ENCODE data around the gene GNA12.
A peak's percentile ranks its signal among the peaks of the same experiment; 100 is the strongest.
"Not testable (repeated sequence)": the region's sequence is repeated elsewhere in the genome, so short reads cannot be mapped to it uniquely, and the experiment has no call there.

The GNA12 gene

GRCh38 chr7:2864204-2864985 lies 20.3 kb upstream of the GNA12 start:
- no peak for DNase-seq

GRCh38 chr7:2863461-2864066 lies 19.5 kb upstream of the GNA12 start:
- peak; percentile 93 to 97 (median 96) for DNase-seq

- DNase-seq: no peak
These were observed 18.8 kb upstream of the GNA12 start for GRCh38 chr7:2862831-2863361.

- DNase-seq: no peak
These were observed 17.4 kb upstream of the GNA12 start for GRCh38 chr7:2861509-2861908.

- DNase-seq: no peak
These were observed 16.6 kb upstream of the GNA12 start for GRCh38 chr7:2860627-2861133.

GRCh38 chr7:2859952-2860351 lies 15.8 kb upstream of the GNA12 start:
- no peak for DNase-seq

- DNase-seq: no peak
These were observed 14.5 kb upstream of the GNA12 start for GRCh38 chr7:2858621-2859020.

GRCh38 chr7:2856388-2857169 lies 12.5 kb upstream of the GNA12 start:
- no peak for DNase-seq

GRCh38 chr7:2855386-2855785 lies 11.3 kb upstream of the GNA12 start:
- no peak for DNase-seq

GRCh38 chr7:2853552-2853951 lies 9.4 kb upstream of the GNA12 start:
- not testable (repeated sequence) for DNase-seq

- DNase-seq: no peak
These were observed 9.0 kb upstream of the GNA12 start for GRCh38 chr7:2853147-2853546.

- DNase-seq: no peak
These were observed 7.4 kb upstream of the GNA12 start for GRCh38 chr7:2851497-2851896.

- DNase-seq: no peak
These were observed 6.0 kb upstream of the GNA12 start for GRCh38 chr7:2849941-2850766.

GRCh38 chr7:2845034-2845592 lies 1.0 kb upstream of the GNA12 start:
- peak in 1 of 3 donors; percentile 39 for DNase-seq

GRCh38 chr7:2843711-2844152 lies 376 bp downstream of the GNA12 start:
- DNase-seq: peak; percentile 54 to 82 (median 63)

- DNase-seq: no peak
These were observed 870 bp downstream of the GNA12 start for GRCh38 chr7:2843191-2843685.

- DNase-seq: no peak
These were observed 2.2 kb downstream of the GNA12 start for GRCh38 chr7:2841907-2842306.

GRCh38 chr7:2840458-2840857 lies 3.6 kb downstream of the GNA12 start:
- no peak for DNase-seq

GRCh38 chr7:2838873-2839578 lies 5.1 kb downstream of the GNA12 start:
- DNase-seq: no peak

- no peak for DNase-seq
These were observed 5.7 kb downstream of the GNA12 start for GRCh38 chr7:2838451-2838850.

GRCh38 chr7:2837496-2837895 lies 6.6 kb downstream of the GNA12 start:
- DNase-seq: no peak

Measured in suppressor macrophage treated with lipopolysaccharide for 1 hour (primary cell).